HepG2 (cell line): Measurements from ENCODE around the gene DHX34. TPM values are rescaled to one million over a fixed set of nuclear protein-coding genes. Genes with fewer than 3 reads are reported as not detected.

Source experiments
- ATAC-seq: fragments of 200-7000 bp; cut with Tn5 transposase; 3 replicates; pipeline ENCODE4 v1.9.1; 2020; ENCODE audit warnings: mild to moderate bottlenecking, moderate library complexity
- BruUV-seq: library from RNA; stranded (reverse); fragments of 400-500 nt; replicated peaks from 2 replicates; lab custom pipeline; 2021; lab: Mats Ljungman, UMichigan
- CTCF ChIA-PET: fragments of 300-600 bp; formaldehyde crosslinking; extraction: SDS; loops from one replicate; lab custom pipeline; 2021; ENCODE audit warnings: low total read pairs, inconsistent platforms, low intra/inter-chr PET ratio; lab: Yijun Ruan, JAX
- POLR2A ChIA-PET: fragments of 350-600 bp; sonication (Branson Sonifier 250); formaldehyde crosslinking; loops from one replicate; lab custom pipeline; 2020; ENCODE audit warnings: antibody characterized with exemption, inconsistent platforms; lab: Yijun Ruan, JAX
- DNase-seq: peaks from one replicate; pipeline ENCODE4 v3.0.0-alpha.2; 2015; ENCODE audit warnings: low spot score
- FAIRE-seq: peaks from 3 replicates; lab custom pipeline; 2011; peaks lifted over from hg19 to GRCh38; lab: Jason Lieb, UNC
- H2AFZ ChIP-seq: one replicate; pipeline ENCODE4 v1.6.1; 2011; ENCODE audit warnings: low read length, inconsistent platforms
- H3K27ac ChIP-seq: fragments of 300-600 bp; 3 replicates; pipeline ENCODE4 v1.8.0; 2011; ENCODE audit warnings: mixed run types, mild to moderate bottlenecking, mixed read lengths, low read length, inconsistent platforms; ENCODE audit not compliant: insufficient read depth; ENCODE audit errors: extremely low read length
- H3K27me3 ChIP-seq, 2 experiments: fragments of 200-600 bp in 1 of 2; 2 replicates in 1 of 2; 3 replicates in 1 of 2; pipeline versions ENCODE4 v1.6.0 to v1.8.0; 2011; ENCODE audit warnings: low read length in 2 of 2, mild to moderate bottlenecking in 2 of 2, moderate library complexity in 2 of 2, inconsistent platforms in 1 of 2; ENCODE audit not compliant: insufficient read depth in 2 of 2, control insufficient read depth in 1 of 2
- H3K36me3 ChIP-seq, 2 experiments: fragments of 200-600 bp in 1 of 2; replicated peaks in 1 of 2; 2 replicates in 1 of 2; 3 replicates in 1 of 2; pipeline versions ENCODE4 v1.5.1 to v1.8.0; 2011; ENCODE audit warnings: low read length in 2 of 2, inconsistent platforms in 1 of 2; ENCODE audit not compliant: insufficient read depth in 2 of 2, control insufficient read depth in 1 of 2
- H3K4me1 ChIP-seq: 2 replicates; pipeline ENCODE4 v1.5.1; 2012; ENCODE audit warnings: low read length, inconsistent platforms; ENCODE audit not compliant: insufficient read depth
- H3K4me2 ChIP-seq: 2 replicates; pipeline ENCODE4 v1.6.0; 2011; ENCODE audit warnings: low read depth, low read length, inconsistent platforms
- H3K4me3 ChIP-seq, 3 experiments: fragments of 200-600 bp in 1 of 3; sonication (generic), shearing (Covaris generic) in 1 of 3; replicated peaks in 1 of 3; 2 replicates each; pipeline ENCODE4 v1.5.1; 2011 to 2016; ENCODE audit warnings: low read length in 3 of 3, inconsistent platforms in 2 of 3, low read depth in 2 of 3, mild to moderate bottlenecking in 2 of 3, control low read depth in 1 of 3, mixed read lengths in 1 of 3; ENCODE audit not compliant: insufficient read depth in 1 of 3
- H3K79me2 ChIP-seq: one replicate; pipeline ENCODE4 v1.6.1; 2011; ENCODE audit warnings: low read length, inconsistent platforms; ENCODE audit not compliant: insufficient read depth
- H3K9ac ChIP-seq: 2 replicates; pipeline ENCODE4 v1.6.0; 2011; ENCODE audit warnings: mild to moderate bottlenecking, low read depth, low read length, inconsistent platforms; ENCODE audit not compliant: insufficient read depth
- H3K9me3 ChIP-seq: 2 replicates; pipeline ENCODE4 v1.5.1; 2012; ENCODE audit warnings: mild to moderate bottlenecking, low read length
- H4K20me1 ChIP-seq: 2 replicates; pipeline ENCODE4 v1.6.0; 2011; ENCODE audit warnings: inconsistent platforms, mild to moderate bottlenecking, low read length, moderate library complexity; ENCODE audit not compliant: insufficient read depth
- ATF7-NPFF ChIP-seq: sonication (generic); formaldehyde crosslinking; IDR thresholded peaks from 2 replicates; pipeline ENCODE4 v1.8.1; 2023; ENCODE audit warnings: mild to moderate bottlenecking, low read depth, missing genetic modification reagents, moderate library complexity
- PHF20 ChIP-seq: sonication (generic); formaldehyde crosslinking; IDR thresholded peaks from 2 replicates; pipeline ENCODE4 v1.5.0; 2020; ENCODE audit warnings: mild to moderate bottlenecking, missing genetic modification reagents
- SAP130 ChIP-seq: IDR thresholded peaks from 2 replicates; pipeline ENCODE4 v1.6.1; 2016; ENCODE audit warnings: low read depth
- SIN3B ChIP-seq: fragments of 150-350 bp; IDR thresholded peaks from 2 replicates; pipeline ENCODE4 v1.6.1; 2014; ENCODE audit warnings: low read length
- SMC3 ChIP-seq: IDR thresholded peaks from 2 replicates; pipeline ENCODE4 v1.6.1; 2011; ENCODE audit warnings: low read length, improper control_type of control experiment
- U2AF1 ChIP-seq: fragments of 200-400 bp; formaldehyde crosslinking; optimal IDR thresholded peaks from 2 replicates; pipeline ENCODE3; 2017; ENCODE audit warnings: mild to moderate bottlenecking, low read depth, low read length
- WGBS: methylation state at CpG from one replicate; pipeline ENCODE4 v1.1.6; 2017; ENCODE audit warnings: low lambda C conversion rate; 5-methylcytosine and 5-hydroxymethylcytosine counted together
- in situ Hi-C: cut with HindIII; loops from 2 replicates; pipeline ENCODE4 v1.10.0; 2017; ENCODE audit warnings: low pct_unique_long_range_greater_than_20kb; ENCODE audit not compliant: extremely low pct_ligation_motif_present
- intact Hi-C: fragments of 100-400 bp; cut with micrococcal nuclease; formaldehyde crosslinking; loops from one replicate; pipeline ENCODE4 v1.10.0; 2022; ENCODE audit not compliant: unreplicated experiment
- polyA plus RNA-seq, 8 experiments: library from polyadenylated mRNA; depleted of rRNA in 3 of 8; stranded (reverse) in 7 of 8; unstranded in 1 of 8; fragments of >200 nt; fragmentation: Illumina TruSeq in 4 of 8; extraction: Trizol in 4 of 8; gene quantifications; 2 replicates each; pipeline versions ENCODE4 v1.2.1 to v1.2.3, GENCODE V29; 2011 to 2016; ENCODE audit warnings: low read depth in 4 of 8, missing spikeins in 1 of 8, mixed read lengths in 1 of 8; ENCODE audit not compliant: insufficient read depth in 1 of 8
- total RNA-seq, 5 experiments: library from RNA; depleted of rRNA; stranded (reverse); fragments of >200 nt; fragmentation: Illumina TruSeq; extraction: Trizol; gene quantifications; 2 replicates each; pipeline ENCODE4 v1.2.3, GENCODE V29; 2016; ENCODE audit warnings: low read depth in 1 of 5
- TF ChIP-seq, protein P1 (sequence below): sonication (generic); formaldehyde crosslinking; IDR thresholded peaks from 2 replicates; pipeline ENCODE4 v1.5.1; 2020; ENCODE audit warnings: missing genetic modification reagents, mild to moderate bottlenecking, borderline replicate concordance
- TF ChIP-seq, protein P2 (sequence below): sonication (generic); formaldehyde crosslinking; IDR thresholded peaks from 2 replicates; pipeline ENCODE4 v1.5.1; 2020; ENCODE audit warnings: mild to moderate bottlenecking, missing genetic modification reagents, moderate library complexity
- TF ChIP-seq, protein P3 (sequence below): sonication (generic); formaldehyde crosslinking; IDR thresholded peaks from 2 replicates; pipeline ENCODE4 v1.4.0; 2020; ENCODE audit warnings: mild to moderate bottlenecking, missing genetic modification reagents
- TF ChIP-seq, protein P4 (sequence below): sonication (generic); formaldehyde crosslinking; IDR thresholded peaks from 2 replicates; pipeline ENCODE4 v1.5.0; 2020; ENCODE audit warnings: missing genetic modification reagents

DHX34 gene
- total and polyA plus RNA-seq, 2 of the 13 experiments (the other 11 are each of a cell fraction or from before 2014, with no cell fraction given) = 9.2 to 12.0 TPM

DNA sequence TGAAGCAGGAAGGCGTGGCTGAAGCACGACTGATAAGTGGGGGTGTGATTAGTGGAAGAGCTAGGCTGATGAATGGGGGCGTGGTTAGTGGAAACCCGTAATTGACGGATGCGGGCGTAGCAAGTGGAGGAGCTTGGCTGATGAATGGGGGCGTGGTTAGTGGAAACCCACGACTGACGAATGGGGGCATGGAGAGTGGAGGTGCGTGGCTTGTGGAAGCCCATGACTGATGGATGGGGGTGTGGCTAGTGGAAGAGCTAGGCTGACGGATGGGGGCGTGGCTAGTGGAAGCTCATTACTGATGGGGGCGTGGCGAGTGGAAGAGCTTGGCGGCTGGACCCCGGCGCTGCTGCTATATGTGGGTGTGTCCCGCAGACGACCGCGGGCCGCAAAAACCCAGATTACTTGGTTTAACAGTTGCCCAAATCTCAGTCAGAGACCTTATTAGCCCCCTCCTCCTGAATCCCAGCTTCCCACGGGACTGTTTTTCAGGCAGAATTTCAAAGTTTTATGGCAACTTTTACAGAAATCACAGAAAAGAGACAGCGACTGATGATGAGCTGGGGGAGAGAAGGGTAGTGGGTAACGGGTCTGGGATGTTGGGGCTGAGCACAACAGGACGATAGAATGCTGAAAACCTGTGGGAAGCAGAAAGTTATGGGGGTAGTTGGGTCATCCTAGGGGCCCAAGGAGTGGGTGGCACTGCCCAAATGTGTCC is 79.2 kb downstream of the DHX34 start:
- ChIA-PET POLR2A (interaction anchor here (0.8 kb wide), 1 partner anchor 55 kb away, joined by 3 read pairs; the partner anchor contains the start of gene KPTN), CTCF (no interaction called here)
- TF ChIP-seq U2AF1 = no peak
- 0 out of 2 replicates have a peak, but pooled peaks have one; percentile 13 for TF ChIP-seq SAP130 (CRISPR knock-in tag)
- H3K9ac ChIP-seq = no peak overlapping the region
- peak overlapping the region; percentile 45 for H3K4me2 ChIP-seq
- FAIRE-seq (no peak), ATAC-seq (peak; percentile 21; the same call in 2 of the 3 replicates), DNase-seq (peak; percentile 54)
- BruUV-seq = no TSS peak
- in situ Hi-C loops (no loop called here), intact Hi-C loops (no loop called here)
- H3K4me1 ChIP-seq = peaks cover 29% of the 10 kb centered on the region
- peaks cover 1 to 19% of the 10 kb centered on the region in 2 experiments; a peak in 4 of 5 replicates for H3K27me3 ChIP-seq
- no peaks in the 10 kb centered on the region for H3K9me3 ChIP-seq
- no peak overlapping the region for H3K4me3 ChIP-seq
- WGBS = 11% methylated on average over 27 of the region's 27 CpGs
- H3K36me3 ChIP-seq = no peaks in the 10 kb centered on the region
- H3K27ac ChIP-seq = no peak overlapping the region
- no peak overlapping the region for H2AFZ ChIP-seq
- H3K79me2 ChIP-seq = no peaks in the 10 kb centered on the region
- H4K20me1 ChIP-seq = no peaks in the 10 kb centered on the region

DNA sequence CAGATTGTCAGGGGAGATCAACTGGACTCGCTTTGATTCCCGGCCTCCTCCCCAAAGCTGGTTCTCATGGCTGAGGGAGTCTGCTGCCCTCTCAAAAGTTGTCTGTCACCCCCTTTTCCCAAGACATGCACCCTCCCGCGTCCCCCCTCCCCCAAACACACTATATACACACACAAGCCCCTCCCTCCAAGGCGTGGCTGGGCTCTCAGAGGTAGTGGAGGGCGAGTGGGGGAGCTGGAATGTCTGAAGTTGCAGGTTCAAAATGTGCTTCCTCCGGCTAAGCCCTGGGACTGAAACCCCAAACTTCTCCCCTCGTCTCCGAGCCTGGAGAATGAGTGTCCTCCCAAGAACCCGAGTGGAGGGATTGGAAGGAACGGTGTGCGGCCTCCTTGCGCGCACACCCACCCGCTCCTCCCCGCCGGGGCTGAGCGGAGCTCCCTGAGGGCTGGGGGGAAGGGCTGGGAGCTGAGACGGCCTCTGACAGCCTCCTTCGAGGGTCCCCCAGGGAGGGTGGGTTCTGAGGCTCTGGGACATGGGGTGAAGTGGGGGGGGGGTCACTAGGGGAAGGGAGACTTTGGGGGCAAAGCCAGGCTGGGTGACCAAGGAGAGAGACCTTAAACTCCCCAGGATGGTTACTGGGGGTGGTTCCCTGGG is 80.2 kb downstream of the DHX34 start:
- in situ Hi-C loops (no loop called here), intact Hi-C loops (no loop called here)
- CTCF ChIA-PET = no interaction called here
- peaks cover 0 to 19% of the 10 kb centered on the region in 2 experiments; a peak in 3 of 5 replicates for H3K27me3 ChIP-seq
- H3K27ac ChIP-seq = no peak overlapping the region
- POLR2A ChIA-PET = interaction anchor here (0.6 kb wide), 2 partner anchors 167 to 415 kb away, joined by 3 to 4 read pairs; no protein-coding TSS in a partner anchor
- ATAC-seq = no peak
- no peak for FAIRE-seq
- H3K9ac ChIP-seq = no peak overlapping the region
- no peaks in the 10 kb centered on the region for H3K9me3 ChIP-seq
- BruUV-seq = no TSS peak
- H2AFZ ChIP-seq = no peak overlapping the region
- H3K79me2 ChIP-seq = no peaks in the 10 kb centered on the region
- DNase-seq = no peak
- no peak overlapping the region for H3K4me3 ChIP-seq
- no peaks in the 10 kb centered on the region for H3K36me3 ChIP-seq
- no peak overlapping the region for H3K4me2 ChIP-seq
- peaks cover 29% of the 10 kb centered on the region for H3K4me1 ChIP-seq
- 58% methylated on average over 18 of the region's 20 CpGs for WGBS
- no peaks in the 10 kb centered on the region for H4K20me1 ChIP-seq
- TF ChIP-seq SMC3 = no peak
- TF ChIP-seq, protein P1, sequence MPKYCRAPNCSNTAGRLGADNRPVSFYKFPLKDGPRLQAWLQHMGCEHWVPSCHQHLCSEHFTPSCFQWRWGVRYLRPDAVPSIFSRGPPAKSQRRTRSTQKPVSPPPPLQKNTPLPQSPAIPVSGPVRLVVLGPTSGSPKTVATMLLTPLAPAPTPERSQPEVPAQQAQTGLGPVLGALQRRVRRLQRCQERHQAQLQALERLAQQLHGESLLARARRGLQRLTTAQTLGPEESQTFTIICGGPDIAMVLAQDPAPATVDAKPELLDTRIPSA (CRISPR knock-in tag) = no peak
- TF ChIP-seq SIN3B = no peak
- TF ChIP-seq PHF20 (CRISPR knock-in tag) = no peak
- TF ChIP-seq, protein P2, sequence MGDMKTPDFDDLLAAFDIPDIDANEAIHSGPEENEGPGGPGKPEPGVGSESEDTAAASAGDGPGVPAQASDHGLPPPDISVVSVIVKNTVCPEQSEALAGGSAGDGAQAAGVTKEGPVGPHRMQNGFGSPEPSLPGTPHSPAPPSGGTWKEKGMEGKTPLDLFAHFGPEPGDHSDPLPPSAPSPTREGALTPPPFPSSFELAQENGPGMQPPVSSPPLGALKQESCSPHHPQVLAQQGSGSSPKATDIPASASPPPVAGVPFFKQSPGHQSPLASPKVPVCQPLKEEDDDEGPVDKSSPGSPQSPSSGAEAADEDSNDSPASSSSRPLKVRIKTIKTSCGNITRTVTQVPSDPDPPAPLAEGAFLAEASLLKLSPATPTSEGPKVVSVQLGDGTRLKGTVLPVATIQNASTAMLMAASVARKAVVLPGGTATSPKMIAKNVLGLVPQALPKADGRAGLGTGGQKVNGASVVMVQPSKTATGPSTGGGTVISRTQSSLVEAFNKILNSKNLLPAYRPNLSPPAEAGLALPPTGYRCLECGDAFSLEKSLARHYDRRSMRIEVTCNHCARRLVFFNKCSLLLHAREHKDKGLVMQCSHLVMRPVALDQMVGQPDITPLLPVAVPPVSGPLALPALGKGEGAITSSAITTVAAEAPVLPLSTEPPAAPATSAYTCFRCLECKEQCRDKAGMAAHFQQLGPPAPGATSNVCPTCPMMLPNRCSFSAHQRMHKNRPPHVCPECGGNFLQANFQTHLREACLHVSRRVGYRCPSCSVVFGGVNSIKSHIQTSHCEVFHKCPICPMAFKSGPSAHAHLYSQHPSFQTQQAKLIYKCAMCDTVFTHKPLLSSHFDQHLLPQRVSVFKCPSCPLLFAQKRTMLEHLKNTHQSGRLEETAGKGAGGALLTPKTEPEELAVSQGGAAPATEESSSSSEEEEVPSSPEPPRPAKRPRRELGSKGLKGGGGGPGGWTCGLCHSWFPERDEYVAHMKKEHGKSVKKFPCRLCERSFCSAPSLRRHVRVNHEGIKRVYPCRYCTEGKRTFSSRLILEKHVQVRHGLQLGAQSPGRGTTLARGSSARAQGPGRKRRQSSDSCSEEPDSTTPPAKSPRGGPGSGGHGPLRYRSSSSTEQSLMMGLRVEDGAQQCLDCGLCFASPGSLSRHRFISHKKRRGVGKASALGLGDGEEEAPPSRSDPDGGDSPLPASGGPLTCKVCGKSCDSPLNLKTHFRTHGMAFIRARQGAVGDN (CRISPR knock-in tag) = no peak
- TF ChIP-seq, protein P3, sequence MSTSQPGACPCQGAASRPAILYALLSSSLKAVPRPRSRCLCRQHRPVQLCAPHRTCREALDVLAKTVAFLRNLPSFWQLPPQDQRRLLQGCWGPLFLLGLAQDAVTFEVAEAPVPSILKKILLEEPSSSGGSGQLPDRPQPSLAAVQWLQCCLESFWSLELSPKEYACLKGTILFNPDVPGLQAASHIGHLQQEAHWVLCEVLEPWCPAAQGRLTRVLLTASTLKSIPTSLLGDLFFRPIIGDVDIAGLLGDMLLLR (CRISPR knock-in tag) = no peak
- TF ChIP-seq, protein P4, sequence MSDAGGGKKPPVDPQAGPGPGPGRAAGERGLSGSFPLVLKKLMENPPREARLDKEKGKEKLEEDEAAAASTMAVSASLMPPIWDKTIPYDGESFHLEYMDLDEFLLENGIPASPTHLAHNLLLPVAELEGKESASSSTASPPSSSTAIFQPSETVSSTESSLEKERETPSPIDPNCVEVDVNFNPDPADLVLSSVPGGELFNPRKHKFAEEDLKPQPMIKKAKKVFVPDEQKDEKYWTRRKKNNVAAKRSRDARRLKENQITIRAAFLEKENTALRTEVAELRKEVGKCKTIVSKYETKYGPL = no peak
- TF ChIP-seq ATF7-NPFF (CRISPR knock-in tag) = no peak
